ENCODE data around the gene PCDHGA12. TPM values are rescaled to one million over a fixed set of nuclear protein-coding genes. Genes with fewer than 3 reads are reported as not detected.

The PCDHGA12 gene
- total RNA-seq, 6 experiments from 2014 or later, result 0.73 to 1.6 (median 1.3) TPM

DNA sequence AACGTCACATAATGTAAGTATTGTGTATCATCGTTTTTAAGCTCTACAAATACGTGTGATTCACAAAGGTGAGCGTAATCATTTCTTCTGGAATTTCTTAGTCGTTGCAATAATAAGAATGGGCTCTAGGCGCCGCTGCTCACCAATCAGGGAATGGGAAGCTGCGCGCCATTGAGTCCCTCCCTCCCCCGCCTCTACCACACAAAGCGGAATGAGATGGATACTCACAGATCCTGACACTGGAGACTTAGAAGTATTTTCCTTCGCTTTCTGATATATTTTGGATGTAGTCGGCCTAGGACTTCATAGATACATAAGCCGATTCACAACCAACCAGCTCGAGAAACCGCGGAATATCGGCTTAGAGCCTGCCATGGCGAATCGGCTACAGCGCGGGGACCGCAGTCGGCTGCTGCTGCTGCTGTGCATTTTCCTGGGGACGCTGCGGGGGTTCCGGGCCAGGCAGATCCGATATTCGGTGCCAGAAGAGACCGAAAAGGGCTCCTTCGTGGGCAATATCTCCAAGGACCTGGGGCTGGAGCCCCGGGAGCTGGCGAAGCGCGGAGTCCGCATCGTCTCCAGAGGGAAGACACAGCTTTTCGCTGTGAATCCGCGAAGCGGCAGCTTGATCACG lies 9.3 kb upstream of the PCDHGA12 start, which contains the start of gene PCDHGA11:
TSS of gene PCDHGA11 (plus strand) at position 197 of the 634 bp plus-strand sequence. CDS start at position 374, 177 bp downstream.
- H3K4me3 ChIP-seq, result peak within 1 kb of the TSS in 1 of 3 donors; percentile 13
- H3K4me1 ChIP-seq, result no peaks in the 10 kb centered on the region
- DNase-seq (peak in 1 of 3 donors; percentile 44), ATAC-seq (peak in 3 of 4 donors; percentile 34 to 72 (median 63))
- no peak within 1 kb of the TSS for H3K27ac ChIP-seq
- H3K9me3 ChIP-seq, result peaks cover 0 to 41% (median 19%) of the 10 kb centered on the region in 4 donors
- TF ChIP-seq POLR2A (IDR thresholded peaks at IDR 0.05), result no peak
- TF ChIP-seq, protein P1, sequence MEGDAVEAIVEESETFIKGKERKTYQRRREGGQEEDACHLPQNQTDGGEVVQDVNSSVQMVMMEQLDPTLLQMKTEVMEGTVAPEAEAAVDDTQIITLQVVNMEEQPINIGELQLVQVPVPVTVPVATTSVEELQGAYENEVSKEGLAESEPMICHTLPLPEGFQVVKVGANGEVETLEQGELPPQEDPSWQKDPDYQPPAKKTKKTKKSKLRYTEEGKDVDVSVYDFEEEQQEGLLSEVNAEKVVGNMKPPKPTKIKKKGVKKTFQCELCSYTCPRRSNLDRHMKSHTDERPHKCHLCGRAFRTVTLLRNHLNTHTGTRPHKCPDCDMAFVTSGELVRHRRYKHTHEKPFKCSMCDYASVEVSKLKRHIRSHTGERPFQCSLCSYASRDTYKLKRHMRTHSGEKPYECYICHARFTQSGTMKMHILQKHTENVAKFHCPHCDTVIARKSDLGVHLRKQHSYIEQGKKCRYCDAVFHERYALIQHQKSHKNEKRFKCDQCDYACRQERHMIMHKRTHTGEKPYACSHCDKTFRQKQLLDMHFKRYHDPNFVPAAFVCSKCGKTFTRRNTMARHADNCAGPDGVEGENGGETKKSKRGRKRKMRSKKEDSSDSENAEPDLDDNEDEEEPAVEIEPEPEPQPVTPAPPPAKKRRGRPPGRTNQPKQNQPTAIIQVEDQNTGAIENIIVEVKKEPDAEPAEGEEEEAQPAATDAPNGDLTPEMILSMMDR (IDR thresholded peaks at IDR 0.05), result peak; percentile 17 to 38 (median 26)
- intact Hi-C loops (cut with DNase I), result no loop called here
- H3K27me3 ChIP-seq, result no peaks in the 10 kb centered on the region
- 18% methylated on average over 21 of the region's 42 CpGs for WGBS (ENCODE audit: insufficient coverage, low coverage, low lambda C conversion rate, missing lambda C conversion rate)
- H3K36me3 ChIP-seq, result no peaks in the 10 kb centered on the region

DNA sequence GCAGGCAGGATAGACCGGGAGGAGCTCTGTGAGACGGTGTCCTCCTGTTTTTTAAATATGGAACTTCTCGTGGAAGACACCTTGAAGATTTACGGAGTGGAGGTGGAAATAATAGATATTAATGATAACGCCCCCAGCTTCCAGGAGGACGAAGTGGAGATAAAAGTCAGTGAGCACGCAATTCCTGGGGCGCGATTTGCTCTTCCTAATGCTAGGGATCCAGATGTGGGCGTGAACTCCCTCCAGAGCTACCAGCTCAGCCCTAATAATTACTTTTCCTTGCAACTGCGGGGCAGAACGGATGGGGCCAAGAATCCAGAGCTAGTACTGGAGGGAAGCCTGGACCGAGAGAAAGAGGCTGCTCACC lies 8.8 kb upstream of the PCDHGA12 start:
- Histone ChIP-seq H3K4me3 (peak overlapping the region in 1 of 3 donors; percentile 13), H3K4me1 (no peaks in the 10 kb centered on the region), H3K27ac (no peak overlapping the region), H3K27me3 (no peaks in the 10 kb centered on the region), H3K36me3 (no peaks in the 10 kb centered on the region), H3K9me3 (peaks cover 0 to 37% (median 19%) of the 10 kb centered on the region in 4 donors)
- no peak for TF ChIP-seq POLR2A (IDR thresholded peaks at IDR 0.05)
- TF ChIP-seq, protein P1 (IDR thresholded peaks at IDR 0.05), result no peak
- intact Hi-C loops (cut with DNase I), result no loop called here
- ATAC-seq (no peak), DNase-seq (no peak)
- WGBS (ENCODE audit: insufficient coverage, low coverage, low lambda C conversion rate, missing lambda C conversion rate), result 22% methylated on average over 13 of the region's 13 CpGs

DNA sequence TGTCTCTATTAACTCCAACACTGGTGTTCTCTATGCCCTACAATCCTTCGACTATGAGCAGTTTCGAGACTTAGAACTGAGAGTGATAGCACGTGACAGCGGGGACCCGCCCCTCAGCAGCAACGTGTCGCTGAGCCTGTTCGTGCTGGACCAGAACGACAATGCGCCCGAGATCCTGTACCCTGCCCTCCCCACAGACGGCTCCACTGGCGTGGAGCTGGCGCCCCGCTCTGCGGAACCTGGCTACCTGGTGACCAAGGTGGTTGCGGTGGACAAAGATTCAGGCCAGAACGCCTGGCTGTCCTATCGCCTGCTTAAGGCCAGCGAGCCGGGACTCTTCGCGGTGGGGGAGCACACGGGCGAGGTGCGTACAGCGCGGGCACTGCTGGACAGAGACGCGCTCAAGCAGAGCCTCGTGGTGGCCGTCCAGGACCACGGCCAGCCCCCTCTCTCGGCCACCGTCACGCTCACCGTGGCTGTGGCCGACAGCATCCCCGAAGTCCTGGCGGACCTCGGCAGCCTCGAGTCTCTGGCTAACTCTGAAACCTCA lies 7.5 kb upstream of the PCDHGA12 start:
- H3K27me3 ChIP-seq, result no peaks in the 10 kb centered on the region
- no peak overlapping the region for H3K4me3 ChIP-seq
- ATAC-seq, result no peak
- H3K4me1 ChIP-seq, result no peaks in the 10 kb centered on the region
- no peak overlapping the region for H3K27ac ChIP-seq
- intact Hi-C loops (cut with DNase I), result no loop called here
- H3K9me3 ChIP-seq, result peaks cover 0 to 39% (median 22%) of the 10 kb centered on the region in 4 donors
- DNase-seq, result no peak
- WGBS (ENCODE audit: insufficient coverage, low coverage, low lambda C conversion rate, missing lambda C conversion rate), result 60% methylated on average over 1 of the region's 42 CpGs
- TF ChIP-seq, protein P1 (IDR thresholded peaks at IDR 0.05), result no peak
- TF ChIP-seq POLR2A (IDR thresholded peaks at IDR 0.05), result no peak
- H3K36me3 ChIP-seq, result no peaks in the 10 kb centered on the region

DNA sequence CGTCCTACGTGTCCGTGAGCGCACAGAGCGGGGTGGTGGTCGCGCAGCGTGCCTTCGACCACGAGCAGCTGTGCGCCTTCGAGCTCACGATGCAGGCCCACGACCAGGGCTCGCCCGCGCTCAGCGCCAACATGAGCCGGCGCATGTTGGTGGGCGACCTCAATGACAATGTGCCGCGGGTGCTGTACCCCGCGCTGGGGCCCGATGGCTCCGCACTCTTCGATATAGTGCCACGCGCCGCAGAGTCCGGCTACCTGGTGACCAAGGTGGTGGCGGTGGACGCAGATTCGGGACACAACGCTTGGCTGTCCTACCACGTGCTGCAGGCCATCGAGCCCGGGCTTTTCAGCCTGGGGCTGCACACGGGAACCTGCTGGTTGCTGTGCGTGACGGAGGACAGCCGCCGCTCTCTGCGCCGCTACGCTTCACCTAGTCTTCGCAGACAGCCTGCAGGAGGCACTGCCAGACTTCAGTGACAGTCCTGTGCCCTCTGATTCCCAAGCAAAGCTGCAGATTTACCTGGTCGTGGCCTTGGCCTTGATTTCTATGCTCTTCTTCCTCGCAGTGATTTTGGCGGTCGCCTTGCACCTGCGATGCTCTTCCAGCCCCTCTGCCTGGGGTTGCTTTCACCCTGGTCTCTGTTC lies 2.4 kb upstream of the PCDHGA12 start:
- intact Hi-C loops (cut with DNase I), result no loop called here
- H3K9me3 ChIP-seq, result peaks cover 0 to 20% (median 7%) of the 10 kb centered on the region in 4 donors
- no peaks in the 10 kb centered on the region for H3K36me3 ChIP-seq
- no peak for ATAC-seq
- WGBS (ENCODE audit: insufficient coverage, low coverage, low lambda C conversion rate, missing lambda C conversion rate), result 52% methylated on average over 6 of the region's 53 CpGs
- no peaks in the 10 kb centered on the region for H3K4me1 ChIP-seq
- no peaks in the 10 kb centered on the region for H3K27me3 ChIP-seq
- TF ChIP-seq, protein P1 (IDR thresholded peaks at IDR 0.05), result no peak
- TF ChIP-seq POLR2A (IDR thresholded peaks at IDR 0.05), result no peak
- no peak for DNase-seq
- no peak overlapping the region for H3K4me3 ChIP-seq
- H3K27ac ChIP-seq, result no peak overlapping the region

Data from right lobe of liver (tissue), 6 donors.